Smooth muscle cell of the brain vasculature (primary cell): ENCODE results near the gene CLIC1.
"Not testable (repeated sequence)": the region's sequence is repeated elsewhere in the genome, so short reads cannot be mapped to it uniquely, and the experiment has no call there.

Experiments used
- DNase-seq: peaks from one replicate; pipeline ENCODE4 v3.0.0-alpha.2; 2012; ENCODE audit warnings: low read depth, low spot score

Gene CLIC1

GRCh38 chr6:31723245-31723979, 12.9 kb downstream of the CLIC1 start, which contains the start of gene MPIG6B:
MPIG6B (plus strand) TSS chr6:31723373; CDS start chr6:31723384, 11 bp downstream.
- no peak for DNase-seq

- no peak for DNase-seq
Measured at GRCh38 chr6:31722173-31722572, 14.2 kb downstream of the CLIC1 start.

- no peak for DNase-seq
Measured at GRCh38 chr6:31721351-31722020, 14.8 kb downstream of the CLIC1 start, which contains the start of gene LY6G6C. LY6G6C (minus strand) TSS chr6:31721746; CDS start chr6:31721679, 67 bp downstream.

- no peak for DNase-seq
Measured at GRCh38 chr6:31720196-31720770, 16.0 kb downstream of the CLIC1 start.

GRCh38 chr6:31719001-31719400, 17.3 kb downstream of the CLIC1 start:
- no peak for DNase-seq

- no peak for DNase-seq
Measured at GRCh38 chr6:31718265-31718664, 18.1 kb downstream of the CLIC1 start.

- no peak for DNase-seq
Measured at GRCh38 chr6:31717499-31718222, 18.7 kb downstream of the CLIC1 start.

GRCh38 chr6:31715022-31715958, 21.0 kb downstream of the CLIC1 start, which contains the start of gene LY6G6D:
LY6G6D (plus strand) TSS chr6:31715348; CDS start chr6:31715356, 8 bp downstream.
- no peak for DNase-seq

- no peak for DNase-seq
Measured at GRCh38 chr6:31713991-31714684, 22.2 kb downstream of the CLIC1 start.

GRCh38 chr6:31713465-31713864, 22.9 kb downstream of the CLIC1 start:
- DNase-seq: no peak

GRCh38 chr6:31712296-31712695, 24.0 kb downstream of the CLIC1 start:
- no peak for DNase-seq

GRCh38 chr6:31711233-31711632, 25.1 kb downstream of the CLIC1 start:
- DNase-seq: no peak

GRCh38 chr6:31710523-31711219, 25.7 kb downstream of the CLIC1 start:
- no peak for DNase-seq

- DNase-seq: not testable (repeated sequence)
Measured at GRCh38 chr6:31709157-31709556, 27.2 kb downstream of the CLIC1 start.

GRCh38 chr6:31708224-31708623, 28.1 kb downstream of the CLIC1 start:
- no peak for DNase-seq

GRCh38 chr6:31707701-31708100, 28.6 kb downstream of the CLIC1 start:
- DNase-seq: no peak

- no peak for DNase-seq
Measured at GRCh38 chr6:31706599-31706998, 29.7 kb downstream of the CLIC1 start, which contains the start of gene LY6G6F. LY6G6F (plus strand) TSS chr6:31706866; CDS start chr6:31706907, 41 bp downstream.

- DNase-seq: no peak
Measured at GRCh38 chr6:31705931-31706330, 30.4 kb downstream of the CLIC1 start.
